CD4-positive, alpha-beta T cell treated with Interleukin-4 for 1 hour (primary cell): ENCODE measurements around the gene RELB.

ENCODE experiments used
- DNase-seq, 2 donors: peaks; one replicate each; pipeline ENCODE4 v3.0.0-alpha.2; 2020 to 2022

The RELB gene

DNA sequence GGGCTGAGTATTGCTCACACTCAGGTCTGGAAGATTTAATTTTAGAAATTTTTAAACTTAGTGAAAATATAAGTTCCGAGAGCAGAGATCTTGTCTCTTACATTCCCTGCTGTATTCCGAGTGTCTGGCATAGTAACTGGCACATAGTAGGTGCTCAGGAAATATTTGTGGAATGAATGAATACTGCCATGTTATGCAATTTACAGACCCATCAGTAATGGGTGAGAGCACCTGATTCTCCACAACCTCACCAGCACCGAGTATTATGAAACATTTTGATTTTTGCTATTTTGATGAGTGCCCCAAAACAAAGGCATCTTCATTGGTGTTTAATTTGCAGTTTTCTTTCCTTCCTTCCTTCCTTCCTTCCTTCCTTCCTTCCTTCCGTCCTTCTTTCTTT is 21.8 kb downstream of the RELB start:
- DNase-seq, result no peak

DNA sequence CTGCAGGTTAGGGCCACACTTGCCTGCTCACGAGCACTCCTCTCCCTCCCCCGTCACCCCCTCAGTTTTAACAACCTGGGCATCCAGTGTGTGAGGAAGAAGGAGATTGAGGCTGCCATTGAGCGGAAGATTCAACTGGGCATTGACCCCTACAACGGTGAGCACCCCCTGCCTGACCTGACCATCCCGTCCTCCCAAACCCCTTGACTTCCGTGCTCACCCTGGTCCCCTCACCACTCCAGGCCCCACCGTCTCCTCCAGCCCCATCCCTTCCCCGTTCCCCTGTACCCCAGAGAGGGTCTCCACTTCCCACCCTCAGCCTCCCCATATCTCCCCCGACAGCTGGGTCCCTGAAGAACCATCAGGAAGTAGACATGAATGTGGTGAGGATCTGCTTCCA is 24.0 kb downstream of the RELB start:
- no peak for DNase-seq

DNA sequence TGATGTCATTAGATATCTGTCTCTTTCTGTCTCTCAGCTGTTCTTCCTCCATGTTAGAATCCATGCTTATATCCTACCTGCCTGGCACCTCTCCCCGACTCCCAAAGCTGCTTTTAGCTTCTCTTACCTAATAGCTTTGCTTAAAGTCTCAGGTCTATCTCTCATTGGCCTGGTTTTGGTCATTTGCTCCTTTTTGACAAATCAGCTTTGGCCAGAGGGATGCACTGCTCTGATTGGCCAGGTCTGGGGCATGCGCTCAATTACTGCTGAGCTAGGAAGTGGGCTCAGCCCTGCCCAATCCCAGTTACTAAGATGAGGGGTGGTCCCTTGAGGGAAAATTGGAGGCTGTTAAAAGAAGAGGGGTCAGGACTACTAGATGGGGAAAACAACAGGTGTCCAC is 26.1 kb downstream of the RELB start:
- no peak for DNase-seq

DNA sequence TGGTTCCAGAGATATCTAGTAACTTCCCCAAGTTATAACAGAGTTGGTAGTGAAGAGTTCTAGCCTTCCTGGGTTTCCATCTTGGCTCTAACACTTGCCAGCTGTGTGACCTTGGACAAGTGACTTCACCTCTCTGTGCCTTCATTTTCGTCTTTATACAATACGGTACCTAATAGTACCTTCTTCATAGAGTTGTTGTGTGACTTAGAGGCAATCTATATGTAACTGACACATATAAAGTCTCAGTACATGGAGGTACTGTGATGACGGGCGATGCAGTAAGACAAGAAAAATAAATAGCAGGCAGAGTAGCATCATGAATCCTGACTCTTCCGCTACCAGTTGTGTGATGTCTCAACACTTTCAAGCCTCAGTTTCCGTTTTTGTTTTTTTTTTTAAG is 29.6 kb downstream of the RELB start:
- DNase-seq, result no peak

DNA sequence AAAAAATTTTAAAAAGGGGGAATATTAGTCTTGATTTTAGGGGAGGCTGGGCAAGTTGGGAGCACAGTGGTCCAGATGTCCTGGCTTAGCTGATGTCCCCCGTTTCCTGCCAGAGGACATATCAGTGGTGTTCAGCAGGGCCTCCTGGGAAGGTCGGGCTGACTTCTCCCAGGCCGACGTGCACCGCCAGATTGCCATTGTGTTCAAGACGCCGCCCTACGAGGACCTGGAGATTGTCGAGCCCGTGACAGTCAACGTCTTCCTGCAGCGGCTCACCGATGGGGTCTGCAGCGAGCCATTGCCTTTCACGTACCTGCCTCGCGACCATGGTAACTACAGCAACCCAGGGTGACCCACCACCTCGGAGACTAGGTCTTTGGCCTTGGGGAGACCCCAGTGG is 31.2 kb downstream of the RELB start:
- DNase-seq, result no peak

DNA sequence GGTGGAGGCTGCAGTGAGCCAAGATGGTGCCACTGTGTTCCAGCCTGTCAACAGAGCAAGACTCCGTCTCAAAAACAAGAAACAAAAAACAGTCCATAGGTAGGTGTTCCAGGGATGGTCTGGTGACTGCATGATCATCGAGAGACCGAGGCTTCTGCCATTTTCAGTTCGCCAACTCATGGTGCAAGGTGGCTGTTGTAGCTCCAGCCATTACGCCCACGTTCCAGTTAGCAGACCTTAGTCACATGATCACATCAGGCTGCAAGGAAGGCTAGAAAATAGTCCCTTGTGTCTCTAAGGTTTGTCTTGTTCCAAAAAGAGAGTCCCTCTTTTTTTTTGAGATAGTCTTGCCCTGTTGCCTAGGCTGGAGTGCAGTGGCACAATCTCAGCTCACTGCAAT is 34.5 kb downstream of the RELB start:
- DNase-seq, result no peak

DNA sequence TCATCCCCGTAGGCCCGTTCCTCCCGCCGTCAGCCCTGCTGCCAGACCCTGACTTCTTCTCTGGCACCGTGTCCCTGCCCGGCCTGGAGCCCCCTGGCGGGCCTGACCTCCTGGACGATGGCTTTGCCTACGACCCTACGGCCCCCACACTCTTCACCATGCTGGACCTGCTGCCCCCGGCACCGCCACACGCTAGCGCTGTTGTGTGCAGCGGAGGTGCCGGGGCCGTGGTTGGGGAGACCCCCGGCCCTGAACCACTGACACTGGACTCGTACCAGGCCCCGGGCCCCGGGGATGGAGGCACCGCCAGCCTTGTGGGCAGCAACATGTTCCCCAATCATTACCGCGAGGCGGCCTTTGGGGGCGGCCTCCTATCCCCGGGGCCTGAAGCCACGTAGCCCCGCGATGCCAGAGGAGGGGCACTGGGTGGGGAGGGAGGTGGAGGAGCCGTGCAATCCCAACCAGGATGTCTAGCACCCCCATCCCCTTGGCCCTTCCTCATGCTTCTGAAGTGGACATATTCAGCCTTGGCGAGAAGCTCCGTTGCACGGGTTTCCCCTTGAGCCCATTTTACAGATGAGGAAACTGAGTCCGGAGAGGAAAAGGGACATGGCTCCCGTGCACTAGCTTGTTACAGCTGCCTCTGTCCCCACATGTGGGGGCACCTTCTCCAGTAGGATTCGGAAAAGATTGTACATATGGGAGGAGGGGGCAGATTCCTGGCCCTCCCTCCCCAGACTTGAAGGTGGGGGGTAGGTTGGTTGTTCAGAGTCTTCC is 36.3 kb downstream of the RELB start:
- DNase-seq, result no peak

DNA sequence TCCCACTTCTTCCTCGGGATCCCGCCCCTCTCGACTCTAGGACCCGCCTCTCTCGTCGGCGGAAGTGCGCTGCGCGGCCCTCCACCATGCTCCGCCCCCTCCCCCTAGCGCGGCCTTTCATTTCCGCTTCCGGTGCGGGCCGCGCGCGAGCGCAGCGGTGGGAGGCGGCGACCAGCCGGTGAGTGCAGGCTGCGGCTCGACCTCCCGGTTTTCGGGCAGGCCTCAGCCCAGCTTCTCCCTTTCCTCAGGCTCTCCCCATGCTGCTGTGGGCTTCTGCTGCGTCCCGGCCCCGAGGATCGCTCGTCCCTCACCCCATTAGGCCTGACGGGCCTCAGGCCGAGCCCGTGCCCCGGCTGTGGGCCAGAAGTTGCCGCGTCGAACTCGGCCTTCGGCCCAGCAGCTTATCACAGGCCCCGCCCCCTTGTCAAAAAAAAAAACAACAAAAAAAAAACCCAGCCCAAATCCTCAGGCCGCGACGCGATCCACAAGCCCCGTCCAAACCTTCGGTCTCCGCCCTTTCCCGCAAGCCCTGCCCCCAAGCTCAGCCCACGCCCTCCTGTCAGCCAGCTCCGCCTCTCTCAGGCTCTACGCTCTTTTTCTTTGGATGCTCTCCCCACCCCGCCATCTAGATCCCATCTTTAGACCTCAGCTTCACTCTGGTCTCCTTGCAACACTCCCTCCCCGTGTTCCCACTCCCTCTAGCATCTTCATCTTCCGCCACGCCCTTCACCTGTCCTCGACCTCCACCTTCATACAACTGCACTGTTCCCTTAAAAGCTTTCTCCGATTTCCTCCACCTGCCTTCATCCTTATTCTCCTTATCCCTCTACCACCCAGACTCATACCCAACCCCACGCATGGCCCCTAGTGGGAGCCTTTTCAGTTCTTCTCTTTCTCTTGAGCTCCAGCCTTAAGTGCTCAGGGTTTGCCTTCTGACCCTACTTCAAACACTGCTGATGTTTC is 37.9 kb downstream of the RELB start, which contains the start of gene CLASRP:
CLASRP (plus strand) TSS at position 115 of the 963 bp plus-strand sequence. CDS start 1,168 bp downstream, outside the sequence.
- DNase-seq, result peak; percentile 86 to 87

DNA sequence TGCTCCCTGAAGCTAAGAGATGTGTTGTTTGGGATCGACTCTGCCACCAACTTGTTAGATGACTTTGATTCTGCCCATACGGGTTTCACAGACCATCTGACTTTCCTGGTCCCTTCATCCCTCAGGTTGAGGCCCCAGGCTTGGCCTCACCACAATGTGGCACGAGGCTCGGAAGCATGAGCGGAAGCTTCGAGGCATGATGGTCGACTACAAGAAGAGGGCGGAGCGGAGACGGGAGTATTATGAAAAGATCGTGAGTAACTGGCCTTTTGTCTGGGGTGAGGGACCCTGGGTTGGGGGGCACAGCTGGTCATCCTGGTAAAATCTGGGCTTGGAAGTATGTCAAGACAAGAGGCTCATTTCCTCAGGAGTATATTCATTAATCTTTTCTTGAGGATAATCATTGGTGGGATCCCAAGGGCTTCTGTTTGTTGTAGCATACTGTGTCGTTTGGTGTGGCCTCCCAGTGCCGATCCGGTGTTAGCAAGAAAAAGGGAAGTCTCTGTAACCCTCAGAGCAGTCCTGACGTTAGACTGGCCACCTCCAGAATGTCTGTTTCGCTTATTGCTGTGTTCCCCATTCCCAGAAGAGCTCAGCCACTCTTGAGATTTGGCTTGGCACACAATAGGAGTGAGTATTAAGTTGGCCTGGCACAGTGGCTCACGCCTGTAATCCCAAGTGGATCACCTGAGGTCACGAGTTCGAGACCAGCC is 39.0 kb downstream of the RELB start:
- peak in 1 of 2 donors; percentile 29 for DNase-seq

DNA sequence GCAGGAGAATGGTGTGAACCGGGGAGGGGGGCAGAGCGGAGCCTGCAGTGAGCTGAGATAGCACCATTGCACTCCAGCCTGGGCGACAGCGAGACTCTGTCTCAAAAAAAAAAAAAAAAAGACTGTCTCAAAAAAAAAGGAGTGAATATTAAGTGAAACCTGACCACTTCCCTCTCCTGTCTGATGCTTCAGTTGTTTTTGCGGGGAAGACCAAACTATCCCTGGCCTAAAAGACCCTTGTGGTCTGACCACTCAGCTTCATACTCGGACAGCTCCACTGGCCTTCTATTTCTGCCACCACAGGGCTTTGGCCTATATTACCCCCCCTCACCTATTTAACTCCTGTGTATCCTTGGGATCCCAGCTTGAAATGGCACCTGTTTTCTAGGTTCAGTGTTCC is 39.9 kb downstream of the RELB start:
- DNase-seq, result no peak

DNA sequence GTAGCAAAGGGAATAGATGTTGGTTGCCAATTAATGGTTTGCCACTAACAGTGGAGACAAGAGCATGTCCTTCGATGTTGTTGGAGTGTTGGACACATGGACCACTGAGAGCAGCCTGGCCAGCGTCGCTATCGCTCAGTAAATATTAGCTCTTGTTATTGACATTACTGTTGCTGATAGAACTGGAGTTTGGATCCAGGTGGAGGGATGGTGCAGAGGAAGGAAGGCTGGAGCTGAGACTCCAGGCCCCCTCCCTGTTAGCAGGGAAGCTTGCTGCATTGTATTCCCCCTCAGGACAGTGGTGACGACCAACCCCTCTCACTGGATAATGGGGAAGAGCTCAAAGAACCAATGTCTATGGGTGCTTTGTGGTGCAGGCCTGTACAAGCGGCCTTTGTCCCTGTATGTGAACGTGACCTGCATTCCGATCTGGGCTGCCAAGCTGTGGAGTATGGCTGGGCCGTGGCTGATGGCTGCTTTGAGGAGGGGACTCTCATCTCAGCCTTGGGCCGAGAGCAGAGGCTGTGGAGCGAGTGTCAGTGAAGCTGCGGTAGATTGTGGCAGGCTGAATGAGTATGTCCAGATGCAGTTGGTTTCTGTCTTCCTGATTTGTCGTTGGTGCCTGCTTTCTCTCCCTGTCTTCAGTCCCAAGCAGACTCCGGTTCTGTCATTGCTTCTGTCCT is 44.5 kb downstream of the RELB start:
- no peak for DNase-seq

DNA sequence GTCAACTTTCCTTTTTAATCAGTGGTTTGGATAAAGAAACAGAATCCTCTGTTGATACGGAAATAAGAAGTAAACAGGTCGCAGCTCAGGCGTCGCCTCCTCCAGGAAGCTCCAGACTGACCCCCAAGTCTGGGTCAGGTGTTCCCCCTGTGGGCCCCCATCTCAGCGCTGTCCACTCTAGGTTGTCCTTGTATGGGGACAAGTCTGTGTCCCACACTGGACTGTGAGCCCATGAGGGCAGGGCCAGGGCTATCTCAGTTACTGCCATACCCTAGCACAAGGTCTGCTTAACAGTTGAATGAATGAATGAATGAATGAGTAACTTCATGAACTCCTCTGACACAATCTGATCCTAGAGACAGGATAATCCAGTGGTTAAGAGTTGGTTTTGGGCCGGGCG is 45.1 kb downstream of the RELB start:
- DNase-seq, result no peak

DNA sequence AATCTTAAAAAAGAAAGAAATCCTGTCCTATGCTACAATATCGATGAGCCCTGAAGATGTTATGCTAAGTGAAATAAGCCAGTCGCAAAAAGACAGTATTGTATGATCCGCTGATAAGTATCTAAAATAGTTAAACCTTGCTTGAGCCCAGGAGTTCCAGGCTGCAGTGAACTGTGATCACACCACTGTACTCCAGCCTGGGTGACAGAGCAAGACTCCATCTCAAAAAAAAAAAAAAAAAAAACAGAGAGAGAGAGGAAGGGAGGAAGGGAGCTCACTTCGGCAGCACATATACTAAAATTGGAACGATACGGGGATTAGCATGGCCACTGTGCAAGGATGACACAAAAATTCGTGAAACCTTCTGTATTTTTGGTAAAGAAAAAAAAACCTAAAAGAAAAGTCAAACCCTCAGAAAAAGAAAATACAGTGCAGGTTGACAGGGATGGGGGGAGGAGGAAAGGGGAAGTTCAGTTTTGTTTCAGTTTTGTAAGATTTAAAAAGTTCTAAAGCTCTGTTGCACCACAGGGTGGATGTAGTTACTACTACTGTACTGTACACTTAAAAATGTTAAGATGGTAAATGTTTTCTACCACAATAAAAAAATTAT is 46.0 kb downstream of the RELB start:
- DNase-seq, result no peak

DNA sequence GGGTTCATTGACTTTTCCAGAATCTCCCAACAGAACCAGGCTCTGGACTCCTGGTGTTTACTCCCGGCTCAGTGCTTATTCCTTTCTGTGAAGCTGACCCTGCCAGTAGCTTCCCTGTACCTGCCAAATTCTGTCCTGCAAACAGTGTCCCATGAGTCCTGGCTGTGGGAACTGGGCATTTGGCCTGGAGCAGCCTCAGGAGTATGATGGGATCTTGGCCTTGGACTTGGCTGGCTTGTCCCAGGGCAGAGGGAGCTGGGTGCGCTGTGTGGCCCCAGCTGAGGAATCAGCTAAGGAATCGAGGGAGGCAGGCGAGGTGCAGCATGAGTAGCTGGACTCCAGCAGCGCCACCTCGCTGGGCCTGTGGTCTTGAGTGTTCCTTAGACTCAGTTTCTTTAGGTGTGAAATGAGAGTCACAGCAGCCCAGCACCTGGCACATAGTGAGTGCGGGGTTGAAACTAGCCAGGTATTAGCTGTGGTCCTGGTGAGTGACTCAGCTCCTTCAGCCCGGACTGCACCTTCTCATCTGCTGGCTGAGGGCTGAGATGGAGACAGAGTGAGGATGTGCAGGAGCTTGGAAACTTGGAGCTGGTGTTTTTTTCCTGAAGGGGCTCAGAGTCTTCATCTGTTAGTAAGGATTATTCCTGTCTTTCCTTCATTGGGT is 47.9 kb downstream of the RELB start:
- DNase-seq, result no peak

DNA sequence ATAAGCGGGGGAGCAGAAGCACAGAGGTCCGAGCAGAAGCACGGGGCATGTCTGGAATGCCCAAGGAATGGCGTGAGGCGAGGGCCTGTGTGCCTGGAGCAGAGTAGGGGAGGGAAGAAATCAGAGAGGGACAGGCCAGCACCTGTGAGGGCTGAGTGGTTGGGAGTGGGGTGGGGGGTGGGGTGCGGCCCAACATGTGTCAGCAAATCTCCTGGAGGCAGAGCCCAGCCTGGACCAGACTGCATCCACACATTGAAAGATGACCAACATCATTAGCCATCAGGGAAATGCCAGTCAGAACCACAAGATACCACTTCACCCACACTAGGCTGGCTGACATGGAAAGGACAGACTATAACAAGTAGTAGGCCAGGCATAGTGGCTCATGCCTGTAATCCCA is 48.8 kb downstream of the RELB start:
- no peak for DNase-seq

DNA sequence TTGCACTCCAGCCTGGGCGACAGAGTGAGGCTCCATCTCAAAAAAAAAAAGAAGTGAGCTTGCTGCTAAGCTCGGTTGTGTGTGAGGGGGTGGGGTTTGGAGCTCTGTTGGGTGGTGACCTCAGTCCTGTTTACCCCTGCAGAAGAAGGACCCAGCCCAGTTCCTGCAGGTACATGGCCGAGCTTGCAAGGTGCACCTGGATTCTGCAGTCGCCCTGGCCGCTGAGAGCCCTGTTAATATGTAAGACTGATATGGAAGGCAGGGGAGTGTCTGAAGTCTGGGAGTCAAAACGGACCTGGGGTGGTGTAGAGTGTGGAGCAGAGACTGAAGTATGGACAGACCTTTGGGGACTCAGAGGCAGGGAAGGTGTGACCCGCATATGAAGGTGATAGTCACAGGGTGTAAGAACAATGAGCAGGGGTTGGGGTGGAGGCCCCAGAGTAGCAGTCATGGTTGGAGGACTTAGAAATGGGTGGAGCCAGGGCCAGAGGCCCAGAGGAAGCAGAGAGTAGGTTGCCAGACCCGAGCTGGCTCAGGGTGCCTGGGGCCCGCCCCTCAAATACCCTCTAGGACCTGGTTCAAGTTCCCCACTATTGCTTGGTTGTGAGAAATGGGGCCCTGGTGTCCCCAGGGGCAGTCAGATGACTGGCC is 50.8 kb downstream of the RELB start:
- DNase-seq, result peak in 1 of 2 donors; percentile 63

DNA sequence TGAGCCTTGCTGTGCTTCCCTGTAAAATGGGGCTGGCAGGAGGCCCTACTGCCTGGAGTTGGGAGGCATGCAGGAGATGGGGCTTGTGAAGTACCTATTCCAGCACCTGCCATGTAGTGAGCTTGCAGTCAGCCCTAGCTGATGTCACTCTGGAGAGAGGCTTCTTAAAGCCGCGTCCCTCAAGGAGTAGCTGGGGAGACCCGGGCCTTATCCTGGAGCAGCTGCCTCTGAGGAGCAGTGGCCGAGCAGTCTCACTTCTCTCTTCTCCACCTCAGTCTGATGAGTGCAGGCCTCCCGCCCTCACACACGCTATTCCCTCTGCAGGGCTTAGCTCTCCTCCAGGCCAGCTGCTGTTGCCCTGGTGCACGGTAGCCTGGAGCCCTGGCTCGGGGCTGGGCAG is 55.6 kb downstream of the RELB start:
- no peak for DNase-seq

DNA sequence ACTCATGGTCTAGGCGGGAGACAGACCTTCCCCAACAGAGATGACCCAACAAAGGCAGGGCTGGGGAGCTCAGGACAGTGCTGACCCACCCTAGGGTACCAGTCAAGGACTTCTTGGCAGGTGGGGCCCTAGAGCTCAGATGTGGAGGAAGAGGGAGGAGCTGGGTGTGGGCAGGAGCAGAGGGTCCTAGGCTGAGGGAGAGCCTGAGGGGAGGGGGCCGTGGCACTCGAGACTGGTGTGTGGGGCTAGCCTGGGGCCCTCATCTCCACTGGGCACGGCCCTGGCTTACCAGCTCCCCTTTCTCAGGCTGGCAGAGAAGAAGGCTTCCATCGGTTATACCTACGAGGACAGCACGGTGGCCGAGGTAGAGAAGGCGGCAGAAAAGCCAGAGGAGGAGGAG is 56.2 kb downstream of the RELB start:
- no peak for DNase-seq

DNA sequence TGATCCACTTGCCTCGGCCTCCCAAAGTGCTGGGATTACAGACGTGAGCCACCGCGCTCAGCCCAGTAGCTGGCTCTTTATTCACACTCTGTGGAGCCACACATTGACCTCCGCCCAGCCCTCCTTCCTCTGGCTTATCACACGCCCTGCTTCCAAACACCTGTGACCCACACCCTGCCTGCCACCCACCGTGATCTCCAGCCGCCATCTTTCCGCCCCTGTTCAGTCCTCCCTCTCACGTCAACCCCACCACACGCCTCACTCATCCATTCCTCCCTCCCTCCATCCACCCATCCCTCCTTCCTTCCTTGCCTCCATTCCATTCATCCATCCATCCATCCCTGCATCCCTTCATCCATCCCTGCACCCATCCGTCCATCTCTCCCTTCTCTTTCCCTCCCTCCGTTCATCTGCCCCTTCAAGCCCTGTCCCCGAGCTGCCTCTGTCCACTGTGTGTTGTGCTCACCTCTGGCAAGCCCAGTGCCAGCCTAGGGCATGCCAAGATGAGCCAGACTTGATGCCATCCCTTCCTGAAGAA is 57.4 kb downstream of the RELB start:
- no peak for DNase-seq

DNA sequence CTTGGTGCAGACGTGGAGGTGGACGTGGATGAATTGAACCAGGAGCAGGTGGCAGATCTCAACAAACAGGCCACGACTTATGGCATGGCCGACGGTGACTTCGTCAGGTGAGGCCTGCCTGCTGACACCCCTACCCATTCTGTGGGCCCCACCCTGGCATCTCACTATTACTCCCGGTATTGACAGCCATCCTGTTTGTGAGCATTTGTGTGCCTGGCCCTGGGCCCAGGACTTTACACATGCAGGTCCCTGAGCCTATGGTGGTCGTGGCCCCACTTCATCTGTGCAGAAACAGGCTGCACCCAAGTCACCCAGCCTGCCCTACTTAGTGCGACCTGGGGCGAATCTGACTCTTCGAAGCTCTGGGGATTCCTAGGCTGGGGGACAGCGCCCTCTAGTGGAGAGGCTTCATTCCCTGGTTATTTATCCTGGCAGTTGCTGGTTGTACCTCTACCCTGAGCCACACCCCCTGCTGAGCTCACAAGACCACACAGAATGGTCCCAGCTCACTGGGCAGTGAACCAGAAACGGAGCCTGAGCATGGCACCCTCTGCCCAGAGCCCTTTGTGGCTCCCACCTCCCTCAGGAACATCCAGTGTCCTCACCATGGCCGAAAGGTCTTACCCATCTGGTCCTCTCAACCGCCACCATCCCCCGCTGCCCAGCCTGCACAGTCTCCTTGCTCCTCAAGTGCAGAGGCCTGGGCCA is 58.1 kb downstream of the RELB start:
- peak; percentile 84 to 86 for DNase-seq
